SU-DHL-6 (cell line): ENCODE measurements around the gene ITPRIPL1.

Source experiments
- H2AFZ ChIP-seq: fragments of 200-600 bp; sonication (generic); 2 replicates; pipeline ENCODE4 v1.6.1; 2014; ENCODE audit warnings: low read depth, mild to moderate bottlenecking, moderate library complexity, mixed read lengths, antibody characterized with exemption, low read length; ENCODE audit not compliant: severe bottlenecking
- H3F3A ChIP-seq: fragments of 200-600 bp; shearing (Covaris generic); 2 replicates; pipeline ENCODE4 v1.6.0; 2016; ENCODE audit warnings: antibody characterized with exemption, mild to moderate bottlenecking; ENCODE audit not compliant: insufficient read depth
- H3K27ac ChIP-seq: fragments of 200-600 bp; sonication (generic); 2 replicates; pipeline ENCODE4 v1.5.1; 2016; ENCODE audit warnings: low read depth, mild to moderate bottlenecking, low read length, moderate library complexity, mixed read lengths
- H3K27me3 ChIP-seq: fragments of 200-600 bp; sonication (generic), shearing (Covaris generic); 2 replicates; pipeline ENCODE4 v1.6.0; 2014; ENCODE audit warnings: mild to moderate bottlenecking, low read length
- H3K36me3 ChIP-seq: fragments of 200-600 bp; sonication (generic); 2 replicates; pipeline ENCODE4 v1.6.1; 2014; ENCODE audit warnings: mild to moderate bottlenecking, low read length, mixed read lengths
- H3K4me2 ChIP-seq: fragments of 300-600, 200-600 bp; shearing (Covaris generic), sonication (generic); 2 replicates; pipeline ENCODE4 v1.6.0; 2014; ENCODE audit warnings: low read length, low read depth, mild to moderate bottlenecking; ENCODE audit not compliant: poor library complexity, severe bottlenecking
- H3K4me3 ChIP-seq: fragments of 200-600 bp; sonication (generic); 2 replicates; pipeline ENCODE4 v1.5.1; 2014; ENCODE audit warnings: antibody characterized with exemption, low read length, mild to moderate bottlenecking, mixed read lengths; ENCODE audit not compliant: insufficient read depth, poor library complexity, severe bottlenecking
- H3K79me2 ChIP-seq: fragments of 200-600 bp; sonication (generic); 2 replicates; pipeline ENCODE4 v1.6.1; 2014; ENCODE audit warnings: mild to moderate bottlenecking, low read length, moderate library complexity; ENCODE audit not compliant: insufficient read depth
- H3K9ac ChIP-seq: fragments of 200-600 bp; sonication (generic); 2 replicates; pipeline ENCODE4 v1.7.0; 2014; ENCODE audit warnings: mild to moderate bottlenecking, low read length
- H3K9me2 ChIP-seq: fragments of 200-600 bp; sonication (generic); replicated peaks from 2 replicates; pipeline ENCODE4 v1.6.1; 2014; ENCODE audit warnings: low read length; ENCODE audit not compliant: insufficient read depth
- H3K9me3 ChIP-seq: fragments of 200-600 bp; sonication (generic); 2 replicates; pipeline ENCODE4 v1.6.1; 2014; ENCODE audit warnings: low read length, mixed read lengths; ENCODE audit not compliant: insufficient read depth
- H4K20me1 ChIP-seq: fragments of 200-600 bp; sonication (generic); 2 replicates; pipeline ENCODE4 v1.6.1; 2014; ENCODE audit warnings: low read depth, mild to moderate bottlenecking, antibody characterized with exemption, low read length, moderate library complexity, mixed read lengths
- EZH2phosphoT487 ChIP-seq: fragments of 200-600 bp; sonication (generic), shearing (Covaris generic); conservative IDR thresholded peaks from 2 replicates; pipeline ENCODE4 v1.6.1; 2018; ENCODE audit warnings: mild to moderate bottlenecking, antibody characterized with exemption, low read length, moderate library complexity, mixed read lengths
- TF ChIP-seq, protein P1 (sequence below): fragments of 200-600 bp; sonication (generic); IDR thresholded peaks from one replicate; pipeline ENCODE4 v1.5.1; 2017; ENCODE audit warnings: antibody characterized with exemption, mild to moderate bottlenecking, low read length, moderate library complexity; ENCODE audit not compliant: insufficient read depth, poor library complexity, severe bottlenecking

ITPRIPL1 gene

GRCh38 chr2:96304606-96305005 lies 20.5 kb upstream of the ITPRIPL1 start:
- Histone ChIP-seq H3K9ac (peak overlapping the region; percentile 87), H3F3A (peaks cover 7% of the 10 kb centered on the region; the same call in 1 of the 2 replicates), H3K79me2 (peaks cover 47% of the 10 kb centered on the region), H3K36me3 (peaks cover 24% of the 10 kb centered on the region), H4K20me1 (no peaks in the 10 kb centered on the region), H3K4me3 (peak overlapping the region; percentile 99), H3K9me3 (no peaks in the 10 kb centered on the region), H3K9me2 (no peaks in the 10 kb centered on the region), H3K27ac (0 out of 2 replicates have a peak overlapping the region, but pooled peaks have one; percentile 79), H3K27me3 (no peaks in the 10 kb centered on the region), H2AFZ (no peak overlapping the region), H3K4me2 (peak overlapping the region; percentile 87)
- no peak for TF ChIP-seq EZH2phosphoT487
- TF ChIP-seq, protein P1, sequence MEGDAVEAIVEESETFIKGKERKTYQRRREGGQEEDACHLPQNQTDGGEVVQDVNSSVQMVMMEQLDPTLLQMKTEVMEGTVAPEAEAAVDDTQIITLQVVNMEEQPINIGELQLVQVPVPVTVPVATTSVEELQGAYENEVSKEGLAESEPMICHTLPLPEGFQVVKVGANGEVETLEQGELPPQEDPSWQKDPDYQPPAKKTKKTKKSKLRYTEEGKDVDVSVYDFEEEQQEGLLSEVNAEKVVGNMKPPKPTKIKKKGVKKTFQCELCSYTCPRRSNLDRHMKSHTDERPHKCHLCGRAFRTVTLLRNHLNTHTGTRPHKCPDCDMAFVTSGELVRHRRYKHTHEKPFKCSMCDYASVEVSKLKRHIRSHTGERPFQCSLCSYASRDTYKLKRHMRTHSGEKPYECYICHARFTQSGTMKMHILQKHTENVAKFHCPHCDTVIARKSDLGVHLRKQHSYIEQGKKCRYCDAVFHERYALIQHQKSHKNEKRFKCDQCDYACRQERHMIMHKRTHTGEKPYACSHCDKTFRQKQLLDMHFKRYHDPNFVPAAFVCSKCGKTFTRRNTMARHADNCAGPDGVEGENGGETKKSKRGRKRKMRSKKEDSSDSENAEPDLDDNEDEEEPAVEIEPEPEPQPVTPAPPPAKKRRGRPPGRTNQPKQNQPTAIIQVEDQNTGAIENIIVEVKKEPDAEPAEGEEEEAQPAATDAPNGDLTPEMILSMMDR, result no peak

DNA sequence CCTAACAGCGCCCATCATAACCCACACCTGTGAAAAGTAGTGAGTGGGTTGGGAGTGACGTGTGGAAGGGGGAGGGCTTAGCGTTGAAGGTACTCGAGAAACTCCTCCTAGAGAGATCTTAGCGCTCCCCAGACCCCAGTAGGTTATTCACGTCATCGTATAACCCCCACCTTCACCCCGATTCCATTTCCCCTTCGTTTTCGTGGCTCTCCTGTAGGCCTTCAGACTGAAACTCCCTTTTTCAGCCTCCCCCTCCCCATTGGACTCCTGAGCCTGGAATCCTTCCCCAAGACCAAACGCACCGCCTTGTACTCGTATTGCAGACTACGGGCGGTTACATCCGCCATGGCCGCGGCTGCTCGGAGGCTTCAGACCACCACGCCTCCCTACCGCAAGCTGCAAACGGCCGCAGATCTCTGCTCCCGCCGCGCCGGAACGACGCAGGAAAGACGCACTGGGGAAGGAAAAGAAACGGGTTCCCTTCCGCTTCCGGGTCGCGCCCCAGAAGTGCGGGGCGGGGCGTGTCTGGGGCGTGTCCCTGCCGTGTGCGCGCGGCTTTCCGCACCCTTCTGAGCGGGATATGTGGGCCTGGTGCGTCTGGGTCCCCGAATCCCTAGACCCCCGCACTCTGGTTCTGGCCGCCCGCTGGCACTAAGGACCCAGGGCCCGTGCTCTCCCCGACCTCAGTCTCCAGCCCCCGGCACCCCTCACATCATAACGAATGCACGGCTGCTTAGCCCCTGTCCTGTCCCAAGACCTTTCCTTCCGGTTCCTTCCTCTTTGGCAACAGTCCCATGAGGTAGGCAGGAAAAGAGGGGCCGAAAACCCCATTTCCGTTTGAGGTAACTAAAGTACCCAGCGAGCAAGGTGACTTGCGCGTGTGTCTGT lies 19.8 kb upstream of the ITPRIPL1 start, which contains the start of gene SNRNP200:
SNRNP200 (minus strand) TSS at position 456 of the 888 bp plus-strand sequence; CDS start at position 347, 109 bp downstream.
- Histone ChIP-seq H3K9me3 (no peaks in the 10 kb centered on the region), H3K9me2 (no peaks in the 10 kb centered on the region), H3K9ac (peak within 1 kb of the TSS; percentile 87), H3K4me2 (peak within 1 kb of the TSS; percentile 87), H3K4me3 (peak within 1 kb of the TSS; percentile 99), H3K27me3 (no peaks in the 10 kb centered on the region), H3K36me3 (peaks cover 24% of the 10 kb centered on the region), H3F3A (peaks cover 7% of the 10 kb centered on the region; the same call in 1 of the 2 replicates), H3K27ac (peak within 1 kb of the TSS; percentile 79), H4K20me1 (no peaks in the 10 kb centered on the region), H2AFZ (peak within 1 kb of the TSS; percentile 74), H3K79me2 (peaks cover 47% of the 10 kb centered on the region)
- TF ChIP-seq, protein P1, result no peak
- TF ChIP-seq EZH2phosphoT487, result no peak

DNA sequence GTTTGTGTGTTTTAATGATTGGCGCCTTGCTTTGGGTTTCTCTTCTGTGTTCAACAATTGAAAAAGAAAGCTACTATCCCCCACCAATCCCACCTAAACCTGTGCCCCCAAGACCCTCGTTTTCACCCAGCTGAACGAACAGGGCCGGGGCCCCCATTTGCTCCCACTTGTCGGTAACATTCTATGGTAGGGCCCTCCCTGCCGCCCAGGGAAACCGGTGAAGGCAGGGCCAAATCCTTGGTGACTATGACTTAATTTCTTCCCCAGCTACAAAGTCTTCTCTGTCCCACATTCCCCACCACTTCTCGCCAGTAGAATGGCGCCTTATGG lies 19.2 kb upstream of the ITPRIPL1 start:
- H3K27ac ChIP-seq, result peak overlapping the region; percentile 79
- H3K9ac ChIP-seq, result peak overlapping the region; percentile 87
- H3K4me3 ChIP-seq, result peak overlapping the region; percentile 99
- H3K4me2 ChIP-seq, result peak overlapping the region; percentile 87
- peak overlapping the region; percentile 74 for H2AFZ ChIP-seq
- no peaks in the 10 kb centered on the region for H3K9me3 ChIP-seq
- peaks cover 24% of the 10 kb centered on the region for H3K36me3 ChIP-seq
- H3K9me2 ChIP-seq, result no peaks in the 10 kb centered on the region
- TF ChIP-seq, protein P1, result no peak
- TF ChIP-seq EZH2phosphoT487, result no peak
- H3K79me2 ChIP-seq, result peaks cover 47% of the 10 kb centered on the region
- H3F3A ChIP-seq, result peaks cover 7% of the 10 kb centered on the region; the same call in 1 of the 2 replicates
- H4K20me1 ChIP-seq, result no peaks in the 10 kb centered on the region
- no peaks in the 10 kb centered on the region for H3K27me3 ChIP-seq
